CD14-positive monocyte (primary cell): ENCODE measurements around the gene B4GALT6. TPM values are rescaled to one million over a fixed set of nuclear protein-coding genes. Genes with fewer than 3 reads are reported as not detected.

ENCODE experiments used
- DNase-seq, 3 donors: peaks; one replicate each; pipeline ENCODE4 v3.0.0-alpha.2; 2011 to 2022
- H2AFZ ChIP-seq: 2 replicates; pipeline ENCODE4 v1.6.0; 2012; ENCODE audit warnings: mild to moderate bottlenecking, low read depth, low read length, inconsistent platforms; ENCODE audit not compliant: insufficient read depth, poor library complexity, severe bottlenecking
- H3K27ac ChIP-seq, 2 donors: 1 replicate in 1 of 2; 2 replicates in 1 of 2; pipeline ENCODE4 v1.5.1; 2012 to 2013; ENCODE audit warnings: low read length in 2 of 2, control low read depth in 1 of 2, inconsistent platforms in 1 of 2, low read depth in 1 of 2, mild to moderate bottlenecking in 1 of 2
- H3K27me3 ChIP-seq, 2 donors: one replicate each; pipeline versions ENCODE4 v1.6.0 to v1.6.1; 2011 to 2013; ENCODE audit warnings: low read length in 2 of 2; ENCODE audit not compliant: control insufficient read depth in 2 of 2, insufficient read depth in 2 of 2
- H3K36me3 ChIP-seq, 2 donors: replicated peaks in 1 of 2; 1 replicate in 1 of 2; 2 replicates in 1 of 2; pipeline versions ENCODE4 v1.5.1 to v1.6.1; 2012 to 2013; ENCODE audit warnings: low read length in 2 of 2, control low read depth in 1 of 2, inconsistent platforms in 1 of 2, mild to moderate bottlenecking in 1 of 2; ENCODE audit not compliant: insufficient read depth in 2 of 2, control insufficient read depth in 1 of 2
- H3K4me1 ChIP-seq, 2 donors: 1 replicate in 1 of 2; 2 replicates in 1 of 2; pipeline versions ENCODE4 v1.5.1 to v1.6.1; 2012 to 2013; ENCODE audit warnings: low read length in 2 of 2, control low read depth in 1 of 2, inconsistent platforms in 1 of 2, mild to moderate bottlenecking in 1 of 2, moderate library complexity in 1 of 2; ENCODE audit not compliant: insufficient read depth in 2 of 2, control insufficient read depth in 1 of 2
- H3K4me2 ChIP-seq: replicated peaks from 2 replicates; pipeline ENCODE3; 2012; ENCODE audit warnings: low read length, moderate library complexity, mild to moderate bottlenecking; ENCODE audit not compliant: poor library complexity, severe bottlenecking; ENCODE audit errors: extremely low read depth
- H3K4me3 ChIP-seq, 3 experiments: fragments of 200-600 bp in 1 of 3; sonication (generic) in 1 of 3; replicated peaks in 1 of 3; 1 replicate in 2 of 3; 2 replicates in 1 of 3; pipeline ENCODE4 v1.5.1; 2011 to 2013; ENCODE audit warnings: low read length in 3 of 3, mild to moderate bottlenecking in 3 of 3, control low read depth in 2 of 3, low read depth in 2 of 3, inconsistent platforms in 1 of 3, moderate library complexity in 1 of 3
- H3K79me2 ChIP-seq: 2 replicates; pipeline ENCODE4 v1.6.0; 2012; ENCODE audit warnings: mild to moderate bottlenecking, control low read depth, inconsistent platforms, low read length, moderate library complexity; ENCODE audit not compliant: insufficient read depth
- H3K9ac ChIP-seq: 2 replicates; pipeline ENCODE4 v1.6.0; 2017; ENCODE audit warnings: low read length, mild to moderate bottlenecking; ENCODE audit not compliant: insufficient read depth, poor library complexity, severe bottlenecking
- H3K9me3 ChIP-seq, 2 donors: replicated peaks in 1 of 2; 1 replicate in 1 of 2; 2 replicates in 1 of 2; pipeline versions ENCODE4 v1.5.1 to v1.6.1; 2012 to 2013; ENCODE audit warnings: low read length in 2 of 2, control low read depth in 1 of 2; ENCODE audit not compliant: control insufficient read depth in 1 of 2, insufficient read depth in 1 of 2
- H4K20me1 ChIP-seq: 2 replicates; pipeline ENCODE4 v1.6.0; 2012; ENCODE audit warnings: mild to moderate bottlenecking, low read length, control low read depth, moderate library complexity; ENCODE audit not compliant: insufficient read depth
- H3K27ac Mint-ChIP-seq, 7 donors: one replicate each; pipeline ENCODE4 v1.8.0; 2020; ENCODE audit warnings: mild to moderate bottlenecking in 7 of 7, mixed read lengths in 7 of 7, moderate library complexity in 6 of 7, inconsistent platforms in 2 of 7
- H3K27me3 Mint-ChIP-seq, 3 donors: one replicate each; pipeline ENCODE4 v1.8.0; 2021 to 2022; ENCODE audit warnings: low read depth in 3 of 3, mild to moderate bottlenecking in 3 of 3, mixed read lengths in 3 of 3, moderate library complexity in 3 of 3, inconsistent platforms in 1 of 3
- H3K36me3 Mint-ChIP-seq, 2 donors: one replicate each; pipeline ENCODE4 v1.8.0; 2020; ENCODE audit warnings: mixed read lengths in 2 of 2, inconsistent platforms in 1 of 2, mild to moderate bottlenecking in 1 of 2
- H3K4me1 Mint-ChIP-seq: one replicate; pipeline ENCODE4 v1.8.0; 2020; ENCODE audit warnings: mild to moderate bottlenecking, mixed read lengths
- H3K4me3 Mint-ChIP-seq, 2 donors: one replicate each; pipeline ENCODE4 v1.8.0; 2020; ENCODE audit warnings: mild to moderate bottlenecking in 2 of 2, mixed read lengths in 2 of 2, moderate library complexity in 1 of 2
- H3K9me3 Mint-ChIP-seq, 7 donors: one replicate each; pipeline ENCODE4 v1.8.0; 2020 to 2022; ENCODE audit warnings: mixed read lengths in 7 of 7, mild to moderate bottlenecking in 6 of 7, moderate library complexity in 6 of 7, inconsistent platforms in 2 of 7
- CTCF ChIP-seq: fragments of 200-600 bp; IDR thresholded peaks from one replicate; pipeline ENCODE4 v1.8.0; 2022; ENCODE audit warnings: antibody characterized with exemption, mild to moderate bottlenecking
- WGBS: methylation state at CpG from one replicate; pipeline ENCODE4 v1.1.5; 2013; ENCODE audit warnings: missing lambda C conversion rate; ENCODE audit not compliant: insufficient coverage; 5-methylcytosine and 5-hydroxymethylcytosine counted together
- intact Hi-C, 2 donors: fragments of 100-400 bp; cut with micrococcal nuclease; formaldehyde crosslinking; loops; one replicate each; pipeline versions ENCODE4 v1.15.0 to v1.15.1; 2023
- polyA plus RNA-seq, 3 donors: library from polyadenylated mRNA; depleted of rRNA in 1 of 3; unstranded in 2 of 3; stranded (reverse) in 1 of 3; fragments of 300-500 nt in 2 of 3; fragments of >200 nt in 1 of 3; fragmentation: Illumina TruSeq in 2 of 3; gene quantifications; 1 replicate in 2 of 3; 2 replicates in 1 of 3; pipeline ENCODE4 v1.2.3, GENCODE V29; 2012 to 2021

The B4GALT6 gene
- polyA plus RNA-seq, 3 donors: 0.09 to 0.68 (median 0.12) TPM

- H3K4me1 Mint-ChIP-seq: peaks cover 15% of the 10 kb centered on the region
These were observed 11.7 kb downstream of the B4GALT6 start for GRCh38 chr18:31672628-31673135.

DNA sequence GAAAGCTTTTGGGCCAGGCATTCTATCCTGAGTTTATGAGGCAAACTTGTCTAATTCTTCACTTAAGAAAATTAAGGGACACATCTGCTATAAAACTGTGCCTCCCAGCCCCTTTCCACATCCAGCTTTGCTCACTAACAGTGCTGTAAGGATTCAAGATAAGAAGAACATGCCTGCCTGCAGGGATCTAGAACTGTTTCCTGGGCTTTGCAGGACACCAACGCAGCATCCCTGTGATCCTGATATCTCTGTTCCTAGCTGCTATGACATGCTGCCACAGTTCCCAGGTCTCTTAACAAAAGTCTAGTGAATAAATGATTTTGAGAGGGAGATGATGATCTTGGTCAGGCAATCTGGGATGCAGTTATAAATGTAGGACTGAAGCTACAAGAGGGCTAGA is 12.4 kb downstream of the B4GALT6 start:
- no peaks in the 10 kb centered on the region for H3K27me3 ChIP-seq
- intact Hi-C loops: no loop called here
- 100% methylated on average over 1 of the region's 1 CpG for WGBS
- no peak overlapping the region for H3K9ac ChIP-seq
- Mint-ChIP-seq H3K27me3 (no peaks in the 10 kb centered on the region), H3K4me1 (peaks cover 9% of the 10 kb centered on the region), H3K9me3 (no peaks in the 10 kb centered on the region), H3K4me3 (no peak overlapping the region), H3K36me3 (no peaks in the 10 kb centered on the region), H3K27ac (no peak overlapping the region)
- H3K27ac ChIP-seq: no peak overlapping the region
- no peaks in the 10 kb centered on the region for H3K9me3 ChIP-seq
- TF ChIP-seq CTCF: no peak
- no peaks in the 10 kb centered on the region for H4K20me1 ChIP-seq
- no peak overlapping the region for H2AFZ ChIP-seq
- no peaks in the 10 kb centered on the region for H3K79me2 ChIP-seq
- no peaks in the 10 kb centered on the region for H3K36me3 ChIP-seq
- DNase-seq: no peak
- no peak overlapping the region for H3K4me2 ChIP-seq
- H3K4me1 ChIP-seq: no peaks in the 10 kb centered on the region
- H3K4me3 ChIP-seq: no peak overlapping the region

More at GRCh38 chr18:31672628-31673135, 11.7 kb downstream of the B4GALT6 start:
- Mint-ChIP-seq H3K4me3 (no peak overlapping the region), H3K27me3 (no peaks in the 10 kb centered on the region), H3K9me3 (no peaks in the 10 kb centered on the region), H3K36me3 (no peaks in the 10 kb centered on the region), H3K27ac (no peak overlapping the region)
- Histone ChIP-seq H3K27ac (no peak overlapping the region), H4K20me1 (no peaks in the 10 kb centered on the region), H3K27me3 (no peaks in the 10 kb centered on the region), H3K9ac (no peak overlapping the region), H3K4me1 (peaks cover 2 to 4% of the 10 kb centered on the region in 2 donors), H3K9me3 (no peaks in the 10 kb centered on the region), H3K4me3 (no peak overlapping the region), H2AFZ (no peak overlapping the region), H3K79me2 (no peaks in the 10 kb centered on the region), H3K4me2 (no peak overlapping the region), H3K36me3 (no peaks in the 10 kb centered on the region)
- no peak for TF ChIP-seq CTCF
- no peak for DNase-seq
- intact Hi-C loops: no loop called here
